Amniotic stem cell (primary cell): Measurements from ENCODE around the gene IL10RB.
"Not testable (repeated sequence)": the region's sequence is repeated elsewhere in the genome, so short reads cannot be mapped to it uniquely, and the experiment has no call there.

Source experiments
- DNase-seq: peaks from one replicate; lab custom pipeline; 2025; lab: John Stamatoyannopoulos, UW

The IL10RB gene

GRCh38 chr21:33241846-33242245 is 24.3 kb upstream of the IL10RB start:
- DNase-seq: no peak

DNA sequence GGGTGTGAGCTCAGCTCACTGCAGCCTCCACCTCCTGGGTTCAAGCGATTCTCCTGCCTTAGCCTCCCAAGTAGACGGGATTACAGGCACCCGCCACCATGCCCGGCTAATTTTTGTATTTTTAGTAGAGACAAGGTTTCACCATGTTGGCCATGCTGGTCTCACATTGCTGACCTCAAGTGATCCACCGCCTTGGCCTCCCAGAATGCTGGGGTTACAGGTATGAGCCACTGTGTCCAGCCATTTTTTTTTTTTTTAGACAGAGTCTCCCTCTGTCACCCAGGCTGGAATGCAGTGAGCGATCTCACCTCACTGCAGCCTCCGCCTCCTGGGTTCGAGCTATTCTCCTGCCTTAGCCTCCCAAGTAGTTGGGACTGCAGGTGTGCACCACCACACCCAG is 23.3 kb upstream of the IL10RB start:
- not testable (repeated sequence) for DNase-seq

DNA sequence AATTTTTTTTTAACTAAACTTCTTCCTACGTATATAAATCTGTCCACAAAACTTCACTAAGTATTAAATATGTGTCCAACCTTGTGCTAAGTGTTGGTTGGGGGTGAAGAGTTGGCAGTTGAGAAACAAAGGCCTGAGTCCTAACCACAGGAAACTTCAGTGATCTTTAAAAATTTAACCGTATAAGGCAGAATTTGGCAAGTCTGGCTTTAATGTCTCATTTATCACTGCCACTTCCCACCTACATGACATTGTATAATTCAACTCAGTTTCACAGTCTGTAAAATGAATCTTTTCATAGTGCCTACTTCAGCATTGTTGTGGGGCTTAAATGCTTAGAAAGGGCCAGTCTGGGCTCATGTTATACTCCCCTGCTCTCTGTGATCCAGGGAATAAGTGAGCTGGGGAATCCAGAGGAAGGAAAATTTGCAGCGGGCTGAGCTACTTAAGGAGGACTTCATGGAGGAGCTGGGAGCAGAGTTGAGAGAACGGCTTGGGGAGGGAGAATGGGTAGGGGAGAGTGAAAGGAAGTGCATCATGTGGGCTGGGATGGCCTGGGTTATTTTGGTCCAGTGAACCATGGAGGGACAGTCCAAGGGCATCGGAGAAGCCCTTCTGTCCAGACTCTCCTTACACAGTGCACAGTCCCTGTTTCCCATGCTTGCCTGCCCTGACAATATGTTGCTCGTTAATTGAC is 21.9 kb upstream of the IL10RB start:
- DNase-seq: no peak

DNA sequence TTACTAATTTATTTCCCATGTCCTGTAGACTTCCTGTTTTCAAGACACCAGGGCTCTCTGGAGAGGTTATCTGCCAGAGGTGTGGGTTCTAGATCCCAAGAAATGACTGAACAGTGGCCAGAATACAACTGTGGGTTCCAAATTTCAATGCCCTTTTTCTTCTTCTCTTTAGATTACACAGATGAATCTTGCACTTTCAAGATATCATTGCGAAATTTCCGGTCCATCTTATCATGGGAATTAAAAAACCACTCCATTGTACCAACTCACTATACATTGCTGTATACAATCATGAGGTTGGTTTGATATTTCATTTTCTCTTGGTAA is 21.4 kb upstream of the IL10RB start:
- no peak for DNase-seq

DNA sequence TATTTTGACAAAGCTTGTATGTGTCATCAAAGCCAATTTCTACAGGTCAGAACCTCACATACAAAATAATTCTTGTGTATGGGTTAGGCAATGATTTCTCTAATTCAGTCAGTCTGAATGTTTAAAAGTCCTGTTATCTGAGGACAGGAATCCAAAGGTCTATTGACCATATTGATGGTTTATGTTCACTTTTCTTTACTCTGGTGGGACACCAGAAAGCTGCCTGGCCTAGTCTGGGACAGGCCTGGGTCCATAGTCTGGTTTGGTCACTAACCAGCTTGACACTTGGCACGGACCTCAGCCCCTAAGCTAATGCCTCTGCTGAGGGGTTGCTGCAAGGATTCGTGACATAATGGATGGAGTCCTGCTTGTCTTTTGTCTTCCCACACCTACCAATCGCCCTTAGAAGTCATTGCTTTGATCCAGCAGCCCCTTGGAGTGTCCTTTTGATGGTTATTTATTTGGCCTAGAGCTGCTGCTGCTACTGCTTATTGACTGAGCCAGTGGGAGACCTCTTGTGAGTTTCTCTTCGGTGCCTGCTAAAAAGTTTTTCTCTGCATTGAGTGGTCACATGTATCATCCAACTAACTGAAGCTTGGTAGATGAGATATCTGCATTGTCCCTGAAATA is 20.8 kb upstream of the IL10RB start:
- DNase-seq: no peak

DNA sequence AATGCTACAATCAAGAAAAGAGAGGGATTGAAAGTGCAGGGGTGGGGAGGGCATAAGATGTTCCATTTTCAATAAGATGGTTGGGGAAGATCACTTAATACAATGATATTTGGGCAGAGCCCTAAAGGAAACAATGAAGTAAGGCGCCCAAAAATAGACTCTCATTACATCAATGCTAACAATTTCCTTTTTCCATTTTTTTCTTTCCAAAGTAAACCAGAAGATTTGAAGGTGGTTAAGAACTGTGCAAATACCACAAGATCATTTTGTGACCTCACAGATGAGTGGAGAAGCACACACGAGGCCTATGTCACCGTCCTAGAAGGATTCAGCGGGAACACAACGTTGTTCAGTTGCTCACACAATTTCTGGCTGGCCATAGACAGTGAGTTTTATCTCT is 19.7 kb upstream of the IL10RB start:
- DNase-seq: no peak

- no peak for DNase-seq
Measured at GRCh38 chr21:33246963-33247362, 19.2 kb upstream of the IL10RB start.

DNA sequence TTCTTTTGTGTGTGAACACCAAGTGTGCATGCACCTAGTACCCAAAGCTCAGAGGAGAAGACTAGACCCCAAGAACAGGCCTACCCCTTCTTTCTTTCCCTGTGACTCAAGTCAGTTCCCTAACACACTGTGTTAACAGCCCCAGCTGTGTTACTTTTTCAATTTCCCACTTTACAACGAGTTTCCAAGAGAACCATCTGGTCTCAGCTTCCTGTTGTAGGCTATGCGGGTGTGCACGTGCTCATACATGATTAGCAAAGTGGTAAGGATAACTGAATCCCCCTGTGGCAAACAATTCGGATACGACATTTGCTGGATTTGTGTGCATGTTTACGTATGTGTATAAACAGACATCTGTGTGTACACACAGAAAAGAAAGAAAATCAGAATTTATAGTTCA is 18.6 kb upstream of the IL10RB start:
- DNase-seq: no peak

DNA sequence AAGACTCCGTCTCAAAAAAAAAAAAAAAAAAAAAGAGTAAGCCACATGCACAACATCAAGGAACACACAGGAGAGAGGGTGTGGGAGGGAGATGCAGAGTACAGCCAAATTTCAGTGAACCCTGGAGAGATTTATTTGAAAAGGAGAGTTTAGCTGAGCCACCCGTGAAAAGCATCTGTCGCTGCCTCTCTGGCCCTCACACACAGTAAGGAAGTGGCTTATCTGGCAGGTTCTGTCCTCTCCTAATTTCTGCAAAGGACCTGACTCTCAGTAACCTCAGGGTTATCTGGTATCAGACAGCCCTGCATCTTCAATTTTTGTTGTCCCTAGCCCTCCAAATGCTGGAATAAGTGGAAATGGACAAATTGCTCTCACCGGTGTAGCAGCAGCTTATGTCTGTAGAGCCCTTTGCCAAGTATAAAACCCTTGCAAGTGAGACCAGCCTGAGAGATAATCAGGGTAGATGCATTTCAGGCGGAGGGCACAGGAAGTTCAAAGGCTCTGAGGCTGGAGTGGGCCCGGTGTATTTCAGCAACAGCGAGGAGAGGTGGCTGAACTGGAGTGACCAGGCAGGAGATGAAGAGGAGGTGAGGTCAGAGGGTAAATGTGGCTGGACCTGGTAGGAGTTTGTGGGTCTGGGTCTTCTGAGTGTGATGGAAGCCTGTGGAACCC is 16.7 kb upstream of the IL10RB start:
- DNase-seq: no peak

GRCh38 chr21:33251119-33251518 is 15.0 kb upstream of the IL10RB start:
- no peak for DNase-seq

DNA sequence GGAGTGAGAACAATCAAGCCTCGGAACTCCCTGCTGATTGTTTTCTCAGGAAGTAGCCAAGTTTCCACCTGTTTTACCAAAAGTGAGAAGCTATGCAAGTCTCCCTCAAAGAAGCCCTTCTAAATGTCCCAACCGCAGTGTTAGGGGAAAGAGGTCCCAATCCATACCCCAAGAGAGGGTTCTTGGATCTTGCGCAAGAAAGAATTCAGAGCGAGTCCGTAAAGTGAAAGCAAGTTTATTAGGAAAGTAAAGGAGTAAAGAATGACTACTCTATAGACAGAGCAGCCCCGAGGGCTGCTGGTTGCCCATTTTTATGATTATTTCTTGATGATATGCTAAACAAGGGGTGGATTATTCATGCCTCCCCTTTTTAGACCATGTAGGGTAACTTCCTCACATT is 12.8 kb upstream of the IL10RB start:
- not testable (repeated sequence) for DNase-seq

DNA sequence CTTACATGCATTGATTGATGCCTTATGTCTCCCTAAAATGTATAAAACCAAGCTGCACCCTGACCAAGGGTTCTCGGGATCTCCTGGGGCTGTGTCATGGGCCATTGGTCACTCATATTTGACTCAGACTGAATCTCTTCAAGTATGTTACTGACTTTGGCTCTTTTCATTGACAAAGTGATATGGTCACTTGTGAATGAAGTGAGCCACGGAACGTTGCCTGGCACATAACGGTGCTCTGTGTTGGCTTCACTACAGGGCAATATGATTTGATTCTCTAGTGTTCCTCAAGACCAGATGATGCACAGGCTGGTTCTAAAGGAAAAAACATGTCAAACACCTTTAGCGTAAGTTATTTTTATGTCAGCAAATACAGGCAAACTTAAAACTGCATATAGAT is 11.4 kb upstream of the IL10RB start:
- no peak for DNase-seq

DNA sequence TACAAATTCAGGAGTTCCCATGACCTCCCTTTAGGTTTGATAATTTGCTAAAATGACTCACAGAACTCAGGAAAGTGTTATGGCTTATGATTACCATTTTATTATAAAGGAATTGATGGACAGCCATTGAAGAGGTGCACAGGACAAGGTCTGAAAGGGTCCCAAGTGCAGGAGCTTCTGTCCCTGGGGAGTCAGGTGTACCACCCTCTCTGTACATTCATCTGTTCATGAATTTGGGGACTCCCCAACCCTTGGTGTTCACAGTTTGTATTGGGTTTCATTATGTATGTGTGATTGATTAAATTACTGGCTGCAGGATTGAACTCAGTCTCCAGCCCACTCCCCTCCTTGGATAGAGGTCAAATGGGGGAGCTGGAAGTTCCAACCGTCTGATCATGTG is 10.8 kb upstream of the IL10RB start:
- no peak for DNase-seq

DNA sequence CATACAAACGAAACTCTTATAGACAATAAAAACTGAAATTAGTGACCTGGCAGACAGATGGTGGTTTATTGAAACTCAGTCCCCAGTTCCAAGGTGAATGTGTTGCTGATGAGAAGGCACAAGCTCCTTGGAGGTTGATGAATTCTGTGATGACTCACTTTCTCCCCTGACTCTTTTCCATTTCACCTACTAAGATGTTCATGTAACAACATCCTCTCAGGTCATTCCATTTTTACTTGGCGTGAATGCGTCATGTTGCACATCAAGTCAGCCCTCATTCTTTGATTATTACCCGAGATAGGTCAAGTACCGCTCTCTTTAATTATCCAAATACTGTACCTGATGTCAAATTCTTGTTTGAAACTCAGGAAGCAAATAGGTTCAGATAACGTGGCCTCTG is 10.1 kb upstream of the IL10RB start:
- no peak for DNase-seq

DNA sequence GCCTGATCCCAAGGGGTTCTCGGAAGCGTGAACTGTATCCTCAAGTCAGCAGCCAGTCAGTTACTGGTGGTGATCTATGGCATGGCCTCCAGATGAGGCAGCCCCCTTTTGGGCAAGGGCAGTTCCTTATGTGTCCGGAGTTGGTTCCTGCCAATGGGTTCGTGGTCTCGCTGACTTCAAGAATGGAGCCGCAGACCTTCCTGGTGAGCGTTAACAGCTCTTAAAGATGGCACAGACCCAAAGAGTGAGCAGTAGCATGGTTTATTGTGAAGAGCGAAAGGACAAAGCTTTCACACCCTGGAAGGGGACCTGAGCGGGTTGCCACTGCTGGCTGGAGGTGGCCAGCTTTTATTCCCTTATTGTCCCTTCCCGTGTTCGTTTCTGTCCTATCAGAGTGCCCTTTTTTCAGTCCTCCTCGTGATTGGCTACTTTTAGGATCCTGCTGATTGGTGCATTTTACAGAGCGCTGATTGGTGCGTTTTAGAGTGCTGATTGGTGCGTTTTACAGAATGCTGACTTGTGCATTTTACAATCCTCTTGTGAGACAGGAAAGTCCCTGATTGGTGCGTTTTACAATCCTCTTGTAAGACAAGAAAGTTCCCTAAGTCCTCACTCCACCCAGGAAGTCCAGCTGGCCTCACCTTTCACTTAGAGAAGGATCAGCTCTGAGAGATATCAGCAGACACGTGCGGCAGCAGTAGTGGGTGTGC is 8.9 kb upstream of the IL10RB start:
- no peak for DNase-seq

- DNase-seq: no peak
Measured at GRCh38 chr21:33258475-33258874, 7.7 kb upstream of the IL10RB start.

DNA sequence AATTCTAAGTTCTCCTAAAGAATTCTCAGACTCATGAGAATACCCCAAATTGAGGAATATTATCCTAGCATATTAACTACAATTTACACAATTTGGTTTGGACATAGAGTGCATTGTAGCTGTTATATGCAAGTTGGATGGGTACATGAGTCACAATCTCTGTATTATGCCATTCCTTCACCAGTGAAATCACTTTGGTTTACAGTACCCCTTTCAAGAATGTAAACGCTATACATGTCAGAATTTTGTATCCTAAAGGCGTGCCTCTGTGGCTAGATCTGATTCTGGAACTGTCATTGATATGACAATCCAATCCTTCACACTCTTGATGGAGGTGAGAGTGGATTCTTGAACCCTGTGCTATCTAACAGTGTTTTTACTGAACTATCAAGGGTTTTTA is 6.7 kb upstream of the IL10RB start:
- no peak for DNase-seq

DNA sequence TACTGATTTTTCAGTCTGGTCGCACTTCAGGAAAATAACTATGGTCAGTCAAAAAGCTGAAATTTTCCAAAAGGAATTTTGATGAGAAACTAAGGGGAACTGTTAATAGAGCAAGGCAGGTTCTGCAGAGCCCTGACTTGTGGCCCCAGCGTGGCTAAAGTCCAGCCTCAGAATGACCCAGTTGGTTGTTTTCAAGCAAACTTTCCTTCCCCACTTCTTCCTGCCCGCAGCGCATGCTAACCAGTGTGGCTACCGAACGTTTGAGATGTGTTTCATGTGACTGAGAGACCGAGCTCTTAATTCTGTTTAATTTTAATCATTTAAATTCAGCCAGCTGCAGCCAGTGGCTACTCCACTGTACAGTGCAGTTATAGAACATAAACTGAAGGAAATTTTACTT is 6.2 kb upstream of the IL10RB start:
- no peak for DNase-seq

DNA sequence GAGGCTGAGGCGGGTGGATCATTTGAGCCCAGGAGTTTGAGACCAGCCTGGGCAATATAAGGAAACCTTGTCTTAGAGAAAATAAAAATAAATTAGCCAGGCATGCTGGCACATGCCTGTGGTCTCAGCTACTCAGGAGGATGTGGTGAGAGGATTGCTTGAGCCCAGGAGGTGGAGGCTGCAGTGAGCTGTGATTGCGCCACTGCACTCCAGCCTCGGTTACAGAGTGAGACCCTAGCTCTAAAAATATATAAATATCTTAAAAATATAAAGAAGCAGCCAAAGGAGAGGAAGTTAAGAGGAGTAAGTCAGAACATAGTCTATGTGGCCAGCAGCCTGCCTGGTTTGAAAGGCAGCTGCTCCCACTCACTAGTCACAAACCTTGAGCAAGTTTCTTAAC is 4.5 kb upstream of the IL10RB start:
- DNase-seq: no peak

GRCh38 chr21:33262921-33263320 is 3.2 kb upstream of the IL10RB start:
- DNase-seq: no peak

DNA sequence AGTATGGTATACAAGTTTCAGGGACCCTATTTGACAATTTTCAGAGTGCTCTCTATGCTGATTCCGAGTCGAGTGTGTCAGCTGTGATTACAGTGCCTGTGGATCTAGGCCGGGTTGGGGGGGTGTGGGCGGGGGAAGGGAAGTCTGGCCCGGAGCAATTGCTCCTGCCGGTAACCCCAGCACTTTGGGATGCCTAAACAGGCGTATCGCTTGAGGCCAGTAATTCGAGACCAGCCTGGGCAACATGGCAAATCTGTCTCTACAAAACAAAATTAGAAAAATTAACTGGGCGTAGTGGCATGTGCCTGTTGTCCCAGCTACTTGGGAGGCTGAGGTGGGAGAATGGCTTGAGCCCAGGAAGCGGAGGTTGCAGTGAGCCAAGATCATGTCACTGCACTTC is 1.6 kb upstream of the IL10RB start:
- no peak for DNase-seq

DNA sequence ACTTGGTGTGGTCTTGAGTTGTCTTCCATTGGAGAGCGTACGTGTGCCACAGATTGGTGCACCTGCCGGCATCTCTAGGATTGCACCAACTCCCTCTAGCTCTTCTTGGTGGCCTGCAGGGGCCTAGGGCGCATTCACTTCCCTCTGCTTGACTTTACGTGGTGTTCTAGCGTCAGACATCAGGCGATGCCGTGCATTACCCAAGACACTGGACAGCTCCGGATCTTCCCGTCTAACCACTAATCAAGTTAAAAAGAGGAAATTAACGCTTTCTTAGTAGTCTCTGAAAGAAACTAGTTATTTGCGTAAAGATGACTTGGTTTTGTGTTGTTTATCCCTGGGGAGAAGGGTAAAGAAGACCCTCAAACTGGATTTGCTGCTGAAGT is 510 bp upstream of the IL10RB start:
- no peak for DNase-seq

DNA sequence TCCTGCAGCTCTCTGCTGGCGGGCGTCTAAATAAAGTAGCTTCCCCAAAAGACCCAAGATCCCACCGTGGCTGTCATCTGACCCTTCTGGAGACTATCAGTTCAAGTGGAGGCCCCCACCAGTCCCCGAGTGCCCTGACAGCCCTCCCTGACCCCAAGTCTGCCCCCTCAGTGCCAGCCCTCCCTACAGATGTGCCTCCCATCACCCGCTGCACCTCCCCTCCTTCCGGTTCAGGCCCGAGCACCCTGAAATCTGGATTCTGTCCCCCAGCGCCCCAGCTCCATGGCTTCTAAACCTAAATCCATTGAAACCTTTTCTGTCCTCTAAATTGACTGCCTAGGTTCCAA is 595 bp downstream of the IL10RB start:
- DNase-seq: no peak
